ENCODE measurements around the gene CATSPERE. TPM values are rescaled to one million over a fixed set of nuclear protein-coding genes. Genes with fewer than 3 reads are reported as not detected.

The CATSPERE gene
- total RNA-seq, 4 donors from 2014 or later, result 3.0 to 5.3 (median 3.6) TPM

- intact Hi-C loops (cut with DNase I), result no loop called here
- 89 to 93% methylated on average over 6 of the region's 6 CpGs for WGBS, 2 donors
- Histone ChIP-seq H3K9me3 (no peaks in the 10 kb centered on the region), H3K4me1 (no peaks in the 10 kb centered on the region), H3K27me3 (no peaks in the 10 kb centered on the region), H3K27ac (no peak overlapping the region), H3K4me3 (replicated peaks in 1 of 3) (no peak overlapping the region), H3K36me3 (no peaks in the 10 kb centered on the region)
- no peak for TF ChIP-seq CTCF (IDR thresholded peaks at IDR 0.05)
- TF ChIP-seq POLR2A (IDR thresholded peaks at IDR 0.05), result no peak
- DNase-seq, result no peak
Observed at GRCh38 chr1:244640917-244641316, 179.8 kb downstream of the CATSPERE start.

GRCh38 chr1:244642526-244642925 lies 181.5 kb downstream of the CATSPERE start:
- WGBS, 2 donors, result 83 to 87% methylated on average over 16 of the region's 16 CpGs
- intact Hi-C loops (cut with DNase I), result no loop called here
- H3K27ac ChIP-seq, result no peak overlapping the region
- H3K9me3 ChIP-seq, result no peaks in the 10 kb centered on the region
- no peaks in the 10 kb centered on the region for H3K4me1 ChIP-seq
- DNase-seq, result no peak
- H3K27me3 ChIP-seq, result no peaks in the 10 kb centered on the region
- no peak for TF ChIP-seq POLR2A (IDR thresholded peaks at IDR 0.05)
- TF ChIP-seq CTCF (IDR thresholded peaks at IDR 0.05), result no peak
- H3K4me3 ChIP-seq (replicated peaks in 1 of 3), result no peak overlapping the region
- no peaks in the 10 kb centered on the region for H3K36me3 ChIP-seq

GRCh38 chr1:244642988-244643387 lies 181.9 kb downstream of the CATSPERE start:
- H3K9me3 ChIP-seq, result no peaks in the 10 kb centered on the region
- intact Hi-C loops (cut with DNase I), result no loop called here
- H3K27ac ChIP-seq, result no peak overlapping the region
- TF ChIP-seq POLR2A (IDR thresholded peaks at IDR 0.05) (no peak), CTCF (IDR thresholded peaks at IDR 0.05) (no peak)
- no peaks in the 10 kb centered on the region for H3K4me1 ChIP-seq
- H3K4me3 ChIP-seq (replicated peaks in 1 of 3), result no peak overlapping the region
- H3K36me3 ChIP-seq, result no peaks in the 10 kb centered on the region
- WGBS, 2 donors, result 94 to 95% methylated on average over 14 of the region's 14 CpGs
- no peaks in the 10 kb centered on the region for H3K27me3 ChIP-seq
- no peak for DNase-seq

GRCh38 chr1:244645414-244645813 lies 184.3 kb downstream of the CATSPERE start:
- intact Hi-C loops (cut with DNase I), result no loop called here
- no peaks in the 10 kb centered on the region for H3K36me3 ChIP-seq
- 79 to 95% methylated on average over 5 to 6 of the region's 6 CpGs for WGBS, 2 donors

GRCh38 chr1:244645890-244646289 lies 184.8 kb downstream of the CATSPERE start:
- DNase-seq, result no peak
- 71 to 78% methylated on average over 6 of the region's 6 CpGs for WGBS, 2 donors
- intact Hi-C loops (cut with DNase I), result no loop called here
- Histone ChIP-seq H3K27ac (no peak overlapping the region), H3K36me3 (no peaks in the 10 kb centered on the region), H3K9me3 (no peaks in the 10 kb centered on the region), H3K4me3 (replicated peaks in 1 of 3) (no peak overlapping the region), H3K4me1 (no peaks in the 10 kb centered on the region), H3K27me3 (no peaks in the 10 kb centered on the region)
- TF ChIP-seq POLR2A (IDR thresholded peaks at IDR 0.05) (no peak), CTCF (IDR thresholded peaks at IDR 0.05) (no peak)

More at GRCh38 chr1:244645414-244645813, 184.3 kb downstream of the CATSPERE start:
- DNase-seq, result no peak
- H3K27ac ChIP-seq, result no peak overlapping the region
- no peak overlapping the region for H3K4me3 ChIP-seq (replicated peaks in 1 of 3)
- no peaks in the 10 kb centered on the region for H3K4me1 ChIP-seq
- H3K9me3 ChIP-seq, result no peaks in the 10 kb centered on the region
- TF ChIP-seq POLR2A (IDR thresholded peaks at IDR 0.05) (no peak), CTCF (IDR thresholded peaks at IDR 0.05) (no peak)
- no peaks in the 10 kb centered on the region for H3K27me3 ChIP-seq
